GM19467 (cell line): Measurements from ENCODE around the gene CLTRN.
"Not testable (repeated sequence)": the region's sequence is repeated elsewhere in the genome, so short reads cannot be mapped to it uniquely, and the experiment has no call there.

Experiments
- ATAC-seq: cut with Tn5 transposase; IDR thresholded peaks from one replicate; pipeline ENCODE4 v1.9.1; 2021; ENCODE audit warnings: mild to moderate bottlenecking, moderate library complexity; ENCODE audit not compliant: unreplicated experiment

CLTRN gene

GRCh38 chrX:15653961-15654360 lies 10.6 kb downstream of the CLTRN start:
- no peak for ATAC-seq

GRCh38 chrX:15647510-15647909 lies 17.1 kb downstream of the CLTRN start:
- not testable (repeated sequence) for ATAC-seq

- ATAC-seq: no peak
Observed at GRCh38 chrX:15646543-15646942, 18.1 kb downstream of the CLTRN start.

- ATAC-seq: no peak
Observed at GRCh38 chrX:15646031-15646430, 18.6 kb downstream of the CLTRN start.

- ATAC-seq: no peak
Observed at GRCh38 chrX:15645266-15645665, 19.3 kb downstream of the CLTRN start.

- no peak for ATAC-seq
Observed at GRCh38 chrX:15644560-15644872, 20.1 kb downstream of the CLTRN start.

GRCh38 chrX:15643786-15644559 lies 20.6 kb downstream of the CLTRN start:
- ATAC-seq: no peak

GRCh38 chrX:15631637-15632036 lies 33.0 kb downstream of the CLTRN start:
- no peak for ATAC-seq

- no peak for ATAC-seq
Observed at GRCh38 chrX:15623054-15623453, 41.6 kb downstream of the CLTRN start.

GRCh38 chrX:15619053-15619755 lies 45.4 kb downstream of the CLTRN start:
- ATAC-seq: no peak

GRCh38 chrX:15617111-15617510 lies 47.5 kb downstream of the CLTRN start:
- ATAC-seq: no peak

GRCh38 chrX:15616531-15616930 lies 48.1 kb downstream of the CLTRN start:
- ATAC-seq: no peak

GRCh38 chrX:15607067-15607466 lies 57.5 kb downstream of the CLTRN start:
- ATAC-seq: no peak

- no peak for ATAC-seq
Observed at GRCh38 chrX:15606136-15606535, 58.5 kb downstream of the CLTRN start.

- ATAC-seq: no peak
Observed at GRCh38 chrX:15605226-15605625, 59.4 kb downstream of the CLTRN start.

- ATAC-seq: no peak
Observed at GRCh38 chrX:15602761-15603160, 61.8 kb downstream of the CLTRN start.

GRCh38 chrX:15601932-15602331 lies 62.7 kb downstream of the CLTRN start:
- no peak for ATAC-seq

- no peak for ATAC-seq
Observed at GRCh38 chrX:15600745-15601144, 63.9 kb downstream of the CLTRN start, which contains the start of gene ACE2. Gene ACE2 (minus strand): TSS chrX:15600960. CDS start chrX:15600911, 49 bp downstream.

- ATAC-seq: no peak
Observed at GRCh38 chrX:15600049-15600448, 64.6 kb downstream of the CLTRN start.

- ATAC-seq: no peak
Observed at GRCh38 chrX:15599461-15599860, 65.1 kb downstream of the CLTRN start.

- ATAC-seq: no peak
Observed at GRCh38 chrX:15598026-15598425, 66.6 kb downstream of the CLTRN start.

GRCh38 chrX:15594371-15594770 lies 70.2 kb downstream of the CLTRN start:
- no peak for ATAC-seq
